Lower leg skin (tissue), 4 donors: ENCODE data around the gene PLCE1. TPM values are rescaled to one million over a fixed set of nuclear protein-coding genes. Genes with fewer than 3 reads are reported as not detected.

Experiments used
- DNase-seq, 2 donors: peaks; one replicate each; pipeline ENCODE4 v3.0.0-alpha.2; 2019; ENCODE audit warnings: low spot score in 2 of 2
- H3K4me3 ChIP-seq: fragments of 200-600 bp; sonication (generic); 2 replicates; pipeline ENCODE4 v1.5.1; 2017; ENCODE audit warnings: mild to moderate bottlenecking, low read depth; ENCODE audit not compliant: poor library complexity, severe bottlenecking
- CTCF ChIP-seq, 3 donors: fragments of 450-650 bp; IDR thresholded peaks; one replicate each; pipeline ENCODE4 v1.5.1; 2016; ENCODE audit warnings: antibody characterized with exemption in 3 of 3, mild to moderate bottlenecking in 3 of 3, moderate library complexity in 2 of 3
- POLR2A ChIP-seq, 2 donors: fragments of 450-650 bp; IDR thresholded peaks; one replicate each; pipeline ENCODE4 v1.6.1; 2016 to 2017; ENCODE audit warnings: antibody characterized with exemption in 2 of 2, mild to moderate bottlenecking in 1 of 2, moderate library complexity in 1 of 2
- WGBS, 2 donors: methylation state at CpG; one replicate each; pipeline ENCODE4 v1.1.5; 2018; 5-methylcytosine and 5-hydroxymethylcytosine counted together
- intact Hi-C: fragments of 100-400 bp; cut with DNase I; formaldehyde crosslinking; loops from one replicate; pipeline ENCODE4 v1.15.0; 2023; ENCODE audit warnings: low total_unique reads
- total RNA-seq, 4 donors: library from RNA; depleted of rRNA; stranded (reverse); fragments of >200 nt; gene quantifications; one replicate each; pipeline ENCODE4 v1.1.0, GENCODE V29; 2016

The PLCE1 gene
- total RNA-seq, 4 donors from 2014 or later: 0.25 to 2.7 (median 1.1) TPM

- intact Hi-C loops: no loop called here
- no peak for DNase-seq
- TF ChIP-seq POLR2A (IDR thresholded peaks at IDR 0.05) (no peak), CTCF (IDR thresholded peaks at IDR 0.05) (no peak)
- H3K4me3 ChIP-seq: no peak overlapping the region
- WGBS, 2 donors: 33 to 40% methylated on average over 1 of the region's 1 CpG
These were observed 43.0 kb downstream of the PLCE1 start for GRCh38 chr10:94036766-94037033.

DNA sequence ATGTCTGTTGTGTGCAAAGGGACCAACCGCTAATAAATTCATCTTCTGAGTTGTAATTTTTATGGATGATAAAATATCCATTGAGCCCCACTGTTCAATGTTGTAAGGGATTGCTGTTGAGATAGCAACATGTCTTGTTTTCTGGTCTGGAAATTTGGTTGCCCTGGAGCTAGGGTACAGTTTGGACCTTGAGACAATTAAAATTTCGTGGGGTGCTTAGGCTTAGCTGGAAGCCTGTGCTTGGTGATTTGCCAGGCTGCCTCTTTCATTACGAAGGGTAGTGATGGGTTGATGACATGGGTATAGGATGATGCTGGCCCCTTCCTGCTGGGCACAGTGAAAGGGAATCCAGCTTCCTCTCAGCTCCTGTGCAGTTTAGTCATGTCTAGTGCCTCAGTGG is 43.6 kb downstream of the PLCE1 start:
- no peak for DNase-seq
- WGBS, 2 donors: 67 to 79% methylated on average over 3 of the region's 3 CpGs
- intact Hi-C loops: no loop called here
- TF ChIP-seq POLR2A (IDR thresholded peaks at IDR 0.05) (no peak), CTCF (IDR thresholded peaks at IDR 0.05) (no peak)
- no peak overlapping the region for H3K4me3 ChIP-seq

GRCh38 chr10:94038024-94038423 is 44.3 kb downstream of the PLCE1 start:
- no peak for DNase-seq
- WGBS, 2 donors: 60 to 69% methylated on average over 4 of the region's 4 CpGs
- H3K4me3 ChIP-seq: no peak overlapping the region
- no peak for TF ChIP-seq CTCF (IDR thresholded peaks at IDR 0.05)
- TF ChIP-seq POLR2A (IDR thresholded peaks at IDR 0.05): no peak
- intact Hi-C loops: no loop called here

- H3K4me3 ChIP-seq: no peak overlapping the region
- DNase-seq: no peak
- WGBS, 2 donors: 89% methylated on average over 4 of the region's 4 CpGs
- TF ChIP-seq POLR2A (IDR thresholded peaks at IDR 0.05) (no peak), CTCF (IDR thresholded peaks at IDR 0.05) (no peak)
- intact Hi-C loops: no loop called here
These were observed 47.5 kb downstream of the PLCE1 start for GRCh38 chr10:94041206-94041605.

- TF ChIP-seq CTCF (IDR thresholded peaks at IDR 0.05) (no peak), POLR2A (IDR thresholded peaks at IDR 0.05) (no peak)
- H3K4me3 ChIP-seq: no peak overlapping the region
- WGBS, 2 donors: 35 to 40% methylated on average over 3 of the region's 3 CpGs
- intact Hi-C loops: no loop called here
- DNase-seq: no peak
These were observed 48.5 kb downstream of the PLCE1 start for GRCh38 chr10:94042001-94042833.

DNA sequence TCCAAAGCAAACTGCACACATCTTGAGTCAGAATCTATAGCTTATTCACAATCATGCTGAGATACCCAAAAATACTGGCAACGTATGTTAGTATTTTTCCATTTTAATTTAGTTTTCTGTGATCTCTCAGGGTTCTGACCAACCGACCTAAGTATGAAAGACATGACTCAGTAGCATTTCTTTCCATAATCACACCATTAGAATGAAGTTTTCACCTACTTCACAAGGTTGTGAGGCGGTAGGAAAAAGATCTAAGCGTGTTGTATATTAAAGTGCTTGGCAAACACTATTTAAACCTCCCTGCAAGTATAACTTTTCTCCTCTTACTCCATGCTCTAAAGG is 49.1 kb downstream of the PLCE1 start:
- intact Hi-C loops: no loop called here
- no peak overlapping the region for H3K4me3 ChIP-seq
- 66% methylated on average over 4 of the region's 4 CpGs for WGBS, 2 donors
- DNase-seq: no peak
- no peak for TF ChIP-seq CTCF (IDR thresholded peaks at IDR 0.05)
- no peak for TF ChIP-seq POLR2A (IDR thresholded peaks at IDR 0.05)
